ENCODE results near the gene LAIR1. TPM values are rescaled to one million over a fixed set of nuclear protein-coding genes. Genes with fewer than 3 reads are reported as not detected.

Gene LAIR1
- polyA plus RNA-seq, 4 donors, result 3.2 to 10.6 (median 5.1) TPM

- no peak for DNase-seq (ENCODE audit: low read depth in 4 of 4, low spot score in 3 of 4)
Measured at GRCh38 chr19:54319892-54320670, 44.6 kb downstream of the LAIR1 start.

GRCh38 chr19:54319049-54319448, 45.7 kb downstream of the LAIR1 start:
- DNase-seq (ENCODE audit: low read depth in 4 of 4, low spot score in 3 of 4), result no peak

GRCh38 chr19:54317965-54318240, 46.8 kb downstream of the LAIR1 start:
- no peak for DNase-seq (ENCODE audit: low read depth in 4 of 4, low spot score in 3 of 4)

- DNase-seq (ENCODE audit: low read depth in 4 of 4, low spot score in 3 of 4), result no peak
Measured at GRCh38 chr19:54317108-54317964, 47.4 kb downstream of the LAIR1 start.

- DNase-seq (ENCODE audit: low read depth in 4 of 4, low spot score in 3 of 4), result no peak
Measured at GRCh38 chr19:54316746-54317107, 48.0 kb downstream of the LAIR1 start.

- DNase-seq (ENCODE audit: low read depth in 4 of 4, low spot score in 3 of 4), result no peak
Measured at GRCh38 chr19:54315956-54316355, 48.8 kb downstream of the LAIR1 start.

- no peak for DNase-seq (ENCODE audit: low read depth in 4 of 4, low spot score in 3 of 4)
Measured at GRCh38 chr19:54312436-54313377, 52.0 kb downstream of the LAIR1 start, which contains the start of gene LILRA5. TSS of gene LILRA5 (minus strand) at chr19:54313166. CDS start at chr19:54313019, 147 bp downstream.

- DNase-seq (ENCODE audit: low read depth in 4 of 4, low spot score in 3 of 4), result no peak
Measured at GRCh38 chr19:54312011-54312410, 52.7 kb downstream of the LAIR1 start.

GRCh38 chr19:54311486-54311885, 53.2 kb downstream of the LAIR1 start:
- no peak for DNase-seq (ENCODE audit: low read depth in 4 of 4, low spot score in 3 of 4)

- no peak for DNase-seq (ENCODE audit: low read depth in 4 of 4, low spot score in 3 of 4)
Measured at GRCh38 chr19:54310543-54310942, 54.2 kb downstream of the LAIR1 start.

- no peak for DNase-seq (ENCODE audit: low read depth in 4 of 4, low spot score in 3 of 4)
Measured at GRCh38 chr19:54309811-54310210, 54.9 kb downstream of the LAIR1 start.

- DNase-seq (ENCODE audit: low read depth in 4 of 4, low spot score in 3 of 4), result no peak
Measured at GRCh38 chr19:54307389-54308020, 57.2 kb downstream of the LAIR1 start.

- no peak for DNase-seq (ENCODE audit: low read depth in 4 of 4, low spot score in 3 of 4)
Measured at GRCh38 chr19:54305141-54305540, 59.6 kb downstream of the LAIR1 start.

- DNase-seq (ENCODE audit: low read depth in 4 of 4, low spot score in 3 of 4), result no peak
Measured at GRCh38 chr19:54302257-54302656, 62.5 kb downstream of the LAIR1 start.

Other genes with a start within 250 kb of the LAIR1 start
- gene TFPT, start 249.3 kb downstream of the LAIR1 start, polyA plus RNA-seq (ENCODE audit: insufficient read length in 4 of 4), result 10 to 100 TPM; 11.2 to 20.8 (median 12.7) TPM
- gene PRPF31, start 249.2 kb downstream of the LAIR1 start, polyA plus RNA-seq (ENCODE audit: insufficient read length in 4 of 4), result 10 to 100 TPM; 50.8 to 72.9 (median 68.7) TPM
- gene CNOT3, start 227.2 kb downstream of the LAIR1 start, polyA plus RNA-seq (ENCODE audit: insufficient read length in 4 of 4), result 10 to 100 TPM; 58.9 to 75.7 (median 74.0) TPM
- gene LENG1, start 205.2 kb downstream of the LAIR1 start, polyA plus RNA-seq (ENCODE audit: insufficient read length in 4 of 4), result 10 to 100 TPM in 1 of 4 donors, 1 to 10 TPM in 3; 7.6 to 10.1 (median 8.6) TPM
- gene TMC4, start 191.8 kb downstream of the LAIR1 start, polyA plus RNA-seq (ENCODE audit: insufficient read length in 4 of 4), result 10 to 100 TPM in 3 of 4 donors, 1 to 10 TPM in 1; 3.8 to 50.3 (median 32.4) TPM
- 10 to 100 TPM; 51.8 to 86.8 (median 58.9) TPM for gene MBOAT7, start 175.4 kb downstream of the LAIR1 start, polyA plus RNA-seq (ENCODE audit: insufficient read length in 4 of 4)
- gene TSEN34, start 173.6 kb downstream of the LAIR1 start, polyA plus RNA-seq (ENCODE audit: insufficient read length in 4 of 4), result 10 to 100 TPM; 36.2 to 67.5 (median 45.0) TPM
- 1,000 to 10,000 TPM; 1,290 to 1,562 (median 1,510) TPM for gene RPS9, start 164.1 kb downstream of the LAIR1 start, polyA plus RNA-seq (ENCODE audit: insufficient read length in 4 of 4)
- gene LILRB3, start 141.9 kb downstream of the LAIR1 start, polyA plus RNA-seq (ENCODE audit: insufficient read length in 4 of 4), result 1 to 10 TPM in 3 of 4 donors, under 1 TPM in 1; 0.40 to 1.8 (median 1.7) TPM
- 1 to 10 TPM in 1 of 4 donors, under 1 TPM in 3; 0.63 to 1.1 (median 0.89) TPM for gene LILRA6, start 122.1 kb downstream of the LAIR1 start, polyA plus RNA-seq (ENCODE audit: insufficient read length in 4 of 4)
- 10 to 100 TPM in 1 of 4 donors, 1 to 10 TPM in 3; 2.4 to 10.9 (median 2.8) TPM for gene LILRB5, start 107.7 kb downstream of the LAIR1 start, polyA plus RNA-seq (ENCODE audit: insufficient read length in 4 of 4)
- 1 to 10 TPM in 3 of 4 donors, under 1 TPM in 1; 0.80 to 1.9 (median 1.3) TPM for gene LILRB2, start 83.8 kb downstream of the LAIR1 start, polyA plus RNA-seq (ENCODE audit: insufficient read length in 4 of 4)
- gene LILRA5, start 51.8 kb downstream of the LAIR1 start, polyA plus RNA-seq (ENCODE audit: insufficient read length in 4 of 4), result under 1 TPM; 0.37 to 0.93 (median 0.73) TPM
- gene LILRA4, start 25.8 kb downstream of the LAIR1 start, polyA plus RNA-seq (ENCODE audit: insufficient read length in 4 of 4), result under 1 TPM in 3 of 4 donors, not detected in 1; 0.09 to 0.23 (median 0.16) TPM
- 10 to 100 TPM in 1 of 4 donors, 1 to 10 TPM in 3; 2.1 to 12.1 (median 8.7) TPM for gene TTYH1, start 50.5 kb upstream of the LAIR1 start, polyA plus RNA-seq (ENCODE audit: insufficient read length in 4 of 4)
- 100 to 1,000 TPM in 3 of 4 donors, 10 to 100 TPM in 1; 96.5 to 227 (median 138) TPM for gene LENG8, start 84.3 kb upstream of the LAIR1 start, polyA plus RNA-seq (ENCODE audit: insufficient read length in 4 of 4)
- 1 to 10 TPM; 1.1 to 2.9 (median 2.1) TPM for gene LENG9, start 98.8 kb upstream of the LAIR1 start, polyA plus RNA-seq (ENCODE audit: insufficient read length in 4 of 4)
- 10 to 100 TPM; 24.1 to 61.0 (median 40.2) TPM for gene CDC42EP5, start 108.4 kb upstream of the LAIR1 start, polyA plus RNA-seq (ENCODE audit: insufficient read length in 4 of 4)
- under 1 TPM in 2 of 4 donors, not detected in 2; 0.31 to 0.46 TPM for gene LAIR2, start 137.9 kb upstream of the LAIR1 start, polyA plus RNA-seq (ENCODE audit: insufficient read length in 4 of 4)
- 1 to 10 TPM in 2 of 4 donors, under 1 TPM in 2; 0.79 to 2.2 (median 1.1) TPM for gene LILRA2, start 208.9 kb upstream of the LAIR1 start, polyA plus RNA-seq (ENCODE audit: insufficient read length in 4 of 4)
- gene LILRA1, start 228.7 kb upstream of the LAIR1 start, polyA plus RNA-seq (ENCODE audit: insufficient read length in 4 of 4), result under 1 TPM; 0.20 to 0.70 (median 0.53) TPM

Measured in left renal pelvis (tissue), 4 donors.